Spleen (tissue), 7 donors: Measurements from ENCODE around the gene EEF1AKMT3.

Experiments
- CTCF ChIP-seq, 11 experiments: fragments of 200-600 bp in 7 of 11; fragments of 450-650 bp in 4 of 11; sonication (generic) in 4 of 11; IDR thresholded peaks in 8 of 11; conservative IDR thresholded peaks in 3 of 11; 1 replicate in 7 of 11; 2 replicates in 4 of 11; pipeline versions ENCODE4 v1.4.0 to v1.8.0; 2016 to 2021; ENCODE audit warnings: antibody characterized with exemption in 11 of 11, inconsistent platforms in 4 of 11, mild to moderate bottlenecking in 1 of 11
- POLR2A ChIP-seq, 3 donors: fragments of 450-650 bp; IDR thresholded peaks; one replicate each; pipeline ENCODE4 v1.5.1; 2017; ENCODE audit warnings: antibody characterized with exemption in 3 of 3, mild to moderate bottlenecking in 1 of 3
- POLR2AphosphoS5 ChIP-seq, 3 donors: sonication (generic); formaldehyde crosslinking; IDR thresholded peaks; one replicate each; pipeline ENCODE4 v1.5.1; 2017; ENCODE audit warnings: antibody characterized with exemption in 3 of 3
- donor health status: DM: no; HTN: no; CAD: no; lungs with moderate emphysema.
- donor health status: DM: no; HTN: no; CAD: no.
- donor health status: DM: no; HTN: no; CAD: no.

GRCh38 chr12:57751788-57752667, 20.4 kb upstream of the EEF1AKMT3 start, which contains the start of gene CDK4:
- peak in 1 of 11 experiments; percentile 28 for TF ChIP-seq CTCF (IDR thresholded peaks at IDR 0.05 in 8 of 11, conservative IDR thresholded peaks at IDR 0.05 in 3 of 11)
- TF ChIP-seq POLR2A (IDR thresholded peaks at IDR 0.05) = peak in 1 of 3 donors; percentile 60
- TF ChIP-seq POLR2AphosphoS5 (IDR thresholded peaks at IDR 0.05) = peak; percentile 90 to 95 (median 95)
